NCI-H2227 treated with DMSO at 0.1 percent for 48 hours (cell line): ENCODE measurements around the gene RTEL1.

Source experiments
- DNase-seq: peaks from one replicate; lab custom pipeline; 2025; lab: John Stamatoyannopoulos, UW

Gene RTEL1

DNA sequence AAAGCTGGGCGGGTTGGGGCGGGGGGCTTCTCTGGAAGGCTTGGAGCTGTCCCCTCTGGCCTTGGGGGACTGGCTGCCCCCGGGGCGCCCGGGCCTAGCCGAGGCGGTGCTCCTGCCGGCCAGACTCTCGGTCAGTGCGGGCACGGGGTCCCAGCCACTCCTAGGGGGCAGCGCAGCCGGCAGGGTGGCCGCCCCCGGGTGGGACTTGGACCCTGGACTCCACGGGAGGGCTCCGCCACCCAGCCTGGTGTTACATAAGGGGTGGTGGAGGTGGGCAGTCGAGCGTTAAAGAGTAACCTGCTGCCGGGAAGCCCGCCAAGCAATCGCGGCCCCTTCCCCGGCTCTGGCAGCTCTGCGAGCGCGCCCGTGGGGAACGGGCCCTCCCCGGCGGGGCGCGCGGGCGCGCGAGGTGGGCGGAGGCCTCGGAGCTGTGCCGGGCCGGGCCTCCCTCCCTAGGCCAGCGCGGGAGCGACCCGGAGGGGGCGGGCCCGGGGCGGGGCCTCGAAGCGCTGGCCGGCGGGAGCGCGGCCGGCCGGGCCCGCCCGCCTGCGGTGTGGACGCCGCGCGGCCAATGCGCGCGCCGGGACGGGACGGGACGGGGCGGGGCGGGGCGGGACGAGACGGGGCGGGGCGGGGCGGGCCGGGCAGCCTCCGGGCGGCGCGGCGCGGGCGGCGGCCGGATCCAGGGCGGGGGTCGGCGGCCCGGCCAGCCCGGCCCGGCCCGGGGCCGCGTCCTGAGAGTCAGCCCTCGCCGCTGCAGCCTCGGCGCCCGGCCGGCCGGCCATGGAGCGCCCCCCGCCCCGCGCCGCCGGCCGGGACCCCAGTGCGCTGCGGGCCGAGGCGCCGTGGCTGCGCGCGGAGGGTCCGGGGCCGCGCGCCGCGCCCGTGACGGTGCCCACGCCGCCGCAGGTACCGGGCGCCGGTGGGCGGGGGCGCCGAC lies 81.3 kb downstream of the RTEL1 start, which contains the start of gene SLC2A4RG:
TSS of gene SLC2A4RG (plus strand) at position 647 of the 940 bp plus-strand sequence. CDS start at position 784, 137 bp downstream.
- DNase-seq, result peak; percentile 63

DNA sequence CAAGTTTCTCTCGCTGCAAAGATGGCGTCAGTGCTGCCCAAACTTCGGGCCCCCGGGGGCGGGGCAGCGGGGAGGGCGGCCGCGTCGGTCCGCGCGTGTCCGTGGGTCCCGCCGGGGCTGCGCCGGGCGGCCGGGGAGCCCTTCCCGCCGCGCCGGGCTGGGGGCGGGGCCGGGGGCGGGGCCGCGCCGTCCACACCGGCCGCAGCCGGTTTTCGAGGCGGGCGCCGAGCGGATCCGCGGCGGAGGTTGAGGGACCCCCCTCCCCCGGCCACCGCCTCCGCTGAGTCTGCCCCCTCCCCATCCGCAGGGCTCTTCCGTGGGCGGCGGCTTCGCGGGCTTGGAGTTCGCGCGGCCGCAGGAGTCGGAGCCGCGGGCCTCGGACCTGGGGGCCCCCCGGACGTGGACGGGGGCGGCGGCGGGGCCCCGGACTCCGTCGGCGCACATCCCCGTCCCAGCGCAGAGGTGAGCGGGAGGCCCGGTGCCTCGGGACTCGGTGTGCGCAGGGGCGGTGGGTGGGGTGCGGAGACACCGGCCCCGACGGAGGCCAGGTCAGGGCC lies 82.0 kb downstream of the RTEL1 start:
- peak; percentile 33 for DNase-seq

DNA sequence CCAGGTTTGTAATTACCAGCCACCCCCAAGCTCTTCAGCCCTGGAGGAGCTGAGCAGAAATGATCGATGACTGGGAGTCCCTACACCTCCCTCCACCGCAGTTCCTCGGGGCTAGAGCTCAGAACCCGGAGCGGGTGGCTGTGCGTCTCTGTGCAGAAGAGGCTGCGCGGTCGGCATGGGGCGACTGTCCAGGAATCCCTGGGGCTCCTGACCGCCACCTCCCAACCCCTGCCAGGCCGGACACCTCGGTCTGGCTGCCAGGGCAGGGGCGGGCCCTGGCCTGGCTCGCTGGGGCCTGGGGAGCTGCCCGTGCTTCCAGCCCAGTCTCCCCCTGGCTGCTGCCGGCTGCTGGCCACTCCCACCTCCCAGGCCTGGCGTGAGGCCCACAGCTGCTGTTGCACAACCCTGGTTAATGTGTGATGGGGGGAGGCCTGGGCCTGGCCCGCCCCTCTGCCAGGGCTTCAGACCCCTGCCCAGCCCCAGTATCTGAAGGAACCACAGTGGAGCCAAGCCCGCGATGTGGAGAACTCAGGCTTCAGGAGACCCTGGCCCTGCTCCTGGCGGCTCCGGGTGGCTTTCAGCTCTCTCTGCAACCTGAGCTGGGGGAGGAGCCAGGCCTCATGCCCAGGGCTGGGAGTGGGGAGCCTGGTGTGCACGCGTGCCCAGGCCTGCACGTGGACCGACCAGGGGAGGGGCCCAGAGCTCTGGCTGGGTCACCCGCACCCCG lies 82.7 kb downstream of the RTEL1 start:
- DNase-seq, result peak; percentile 50

DNA sequence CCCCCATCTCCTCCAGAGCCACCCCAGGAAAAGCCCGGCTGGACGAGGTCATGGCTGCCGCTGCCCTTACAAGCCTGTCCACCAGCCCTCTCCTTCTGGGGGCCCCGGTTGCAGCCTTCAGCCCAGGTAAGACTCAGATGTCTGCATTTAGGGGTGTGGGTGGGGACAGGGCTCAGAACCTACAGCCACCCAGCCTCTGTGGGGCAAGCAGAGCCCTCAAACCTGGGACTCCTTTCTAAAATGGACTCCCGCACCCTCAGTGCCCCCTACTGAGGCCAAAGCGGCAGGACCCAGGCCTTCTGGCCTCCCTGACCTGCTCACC lies 83.2 kb downstream of the RTEL1 start:
- no peak for DNase-seq

DNA sequence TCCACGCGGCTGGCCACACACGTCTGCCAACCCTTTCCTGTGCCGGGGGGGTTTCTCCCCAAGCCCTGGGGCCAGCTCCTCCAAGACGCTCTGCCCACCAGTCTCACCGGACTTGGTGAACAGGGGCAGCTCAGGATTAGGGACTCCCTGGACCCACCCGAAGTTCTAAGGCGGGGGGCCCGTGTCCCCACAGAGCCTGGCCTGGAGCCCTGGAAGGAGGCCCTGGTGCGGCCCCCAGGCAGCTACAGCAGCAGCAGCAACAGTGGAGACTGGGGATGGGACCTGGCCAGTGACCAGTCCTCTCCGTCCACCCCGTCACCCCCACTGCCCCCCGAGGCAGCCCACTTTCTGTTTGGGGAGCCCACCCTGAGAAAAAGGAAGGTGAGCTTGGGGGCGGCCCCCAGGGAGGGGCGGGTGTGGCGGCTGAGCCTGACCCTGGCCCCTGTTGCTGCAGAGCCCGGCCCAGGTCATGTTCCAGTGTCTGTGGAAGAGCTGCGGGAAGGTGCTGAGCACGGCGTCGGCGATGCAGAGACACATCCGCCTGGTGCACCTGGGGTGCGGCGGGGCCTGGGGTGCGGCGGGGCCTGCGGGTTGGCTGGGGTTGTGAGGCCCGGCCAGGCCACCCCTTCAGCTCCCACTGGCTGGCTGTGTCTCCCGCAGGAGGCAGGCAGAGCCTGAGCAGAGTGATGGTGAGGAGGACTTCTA lies 83.7 kb downstream of the RTEL1 start:
- DNase-seq, result no peak

DNA sequence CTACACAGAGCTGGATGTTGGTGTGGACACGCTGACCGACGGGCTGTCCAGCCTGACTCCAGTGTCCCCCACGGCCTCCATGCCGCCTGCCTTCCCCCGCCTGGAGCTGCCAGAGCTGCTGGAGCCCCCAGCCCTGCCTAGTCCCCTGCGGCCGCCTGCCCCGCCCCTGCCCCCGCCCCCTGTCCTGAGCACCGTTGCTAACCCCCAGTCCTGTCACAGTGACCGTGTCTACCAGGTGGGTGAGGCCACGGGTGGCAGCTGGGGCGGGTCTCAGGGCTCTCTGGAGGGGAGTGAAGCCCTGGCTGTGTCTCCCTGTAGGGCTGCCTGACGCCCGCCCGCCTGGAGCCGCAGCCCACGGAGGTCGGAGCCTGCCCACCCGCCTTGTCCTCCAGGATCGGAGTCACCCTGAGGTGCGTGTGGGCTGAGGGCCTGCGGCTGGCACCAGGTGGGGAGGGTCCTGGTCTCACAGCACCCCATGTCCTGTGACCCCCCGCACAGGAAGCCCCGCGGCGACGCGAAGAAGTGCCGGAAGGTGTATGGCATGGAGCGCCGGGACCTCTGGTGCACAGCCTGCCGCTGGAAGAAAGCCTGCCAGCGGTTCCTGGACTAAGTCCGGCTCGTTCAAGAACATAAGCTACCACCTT lies 84.4 kb downstream of the RTEL1 start:
- no peak for DNase-seq

DNA sequence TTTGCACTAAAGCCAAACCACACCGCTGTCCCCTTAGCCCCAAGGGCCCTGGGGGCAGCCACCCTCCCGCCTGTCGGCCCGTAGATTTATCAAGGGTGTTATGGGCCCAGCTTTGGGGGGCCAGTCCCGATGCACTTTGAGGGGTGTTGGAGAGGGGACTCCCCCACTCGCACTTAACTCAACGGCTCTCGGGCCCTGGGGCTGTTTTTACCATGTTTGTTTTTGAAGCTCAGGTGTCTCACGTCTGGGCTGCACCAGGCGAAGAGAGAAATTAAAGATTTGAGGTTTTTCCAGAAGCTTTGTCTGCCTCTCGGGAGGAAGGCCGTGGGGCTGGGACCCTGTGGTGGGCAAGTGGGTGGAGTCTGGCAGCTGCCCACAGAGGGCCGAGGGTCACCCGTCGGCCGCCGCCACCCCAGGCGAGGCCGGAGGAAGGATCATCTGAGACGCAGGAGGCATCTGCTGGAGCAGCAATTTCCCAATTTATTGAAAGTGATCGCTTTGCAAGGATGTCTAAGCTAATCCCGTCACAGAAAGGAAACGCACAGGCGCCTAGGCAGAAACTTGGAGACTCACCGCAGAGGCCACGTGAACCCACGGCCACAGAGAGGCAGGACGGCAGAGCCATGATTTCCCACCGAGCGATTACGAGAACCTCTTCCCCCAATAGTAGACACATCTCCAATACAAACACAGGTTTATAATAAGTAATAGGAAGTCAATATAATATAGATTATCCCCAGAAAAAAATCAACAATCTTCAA lies 85.3 kb downstream of the RTEL1 start:
- no peak for DNase-seq

DNA sequence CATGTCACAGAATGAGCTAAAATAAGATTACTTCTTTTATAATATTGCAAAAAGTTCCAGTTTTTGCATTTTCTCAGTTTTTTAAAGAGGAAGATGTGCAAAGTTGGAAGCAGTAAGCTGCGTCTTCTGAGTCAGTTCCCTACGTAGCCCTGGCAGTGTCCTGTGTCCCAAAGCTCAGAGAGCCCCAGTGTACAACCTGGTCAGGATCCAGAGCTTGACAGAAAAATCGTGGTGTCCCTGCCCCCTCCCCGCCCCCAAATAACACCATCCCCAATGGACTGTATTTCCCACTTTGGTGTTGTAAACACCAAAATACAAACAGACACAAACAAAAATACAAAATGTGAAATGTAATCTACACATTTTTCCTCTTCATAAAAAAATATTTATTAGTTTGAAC lies 86.0 kb downstream of the RTEL1 start:
- DNase-seq, result no peak

DNA sequence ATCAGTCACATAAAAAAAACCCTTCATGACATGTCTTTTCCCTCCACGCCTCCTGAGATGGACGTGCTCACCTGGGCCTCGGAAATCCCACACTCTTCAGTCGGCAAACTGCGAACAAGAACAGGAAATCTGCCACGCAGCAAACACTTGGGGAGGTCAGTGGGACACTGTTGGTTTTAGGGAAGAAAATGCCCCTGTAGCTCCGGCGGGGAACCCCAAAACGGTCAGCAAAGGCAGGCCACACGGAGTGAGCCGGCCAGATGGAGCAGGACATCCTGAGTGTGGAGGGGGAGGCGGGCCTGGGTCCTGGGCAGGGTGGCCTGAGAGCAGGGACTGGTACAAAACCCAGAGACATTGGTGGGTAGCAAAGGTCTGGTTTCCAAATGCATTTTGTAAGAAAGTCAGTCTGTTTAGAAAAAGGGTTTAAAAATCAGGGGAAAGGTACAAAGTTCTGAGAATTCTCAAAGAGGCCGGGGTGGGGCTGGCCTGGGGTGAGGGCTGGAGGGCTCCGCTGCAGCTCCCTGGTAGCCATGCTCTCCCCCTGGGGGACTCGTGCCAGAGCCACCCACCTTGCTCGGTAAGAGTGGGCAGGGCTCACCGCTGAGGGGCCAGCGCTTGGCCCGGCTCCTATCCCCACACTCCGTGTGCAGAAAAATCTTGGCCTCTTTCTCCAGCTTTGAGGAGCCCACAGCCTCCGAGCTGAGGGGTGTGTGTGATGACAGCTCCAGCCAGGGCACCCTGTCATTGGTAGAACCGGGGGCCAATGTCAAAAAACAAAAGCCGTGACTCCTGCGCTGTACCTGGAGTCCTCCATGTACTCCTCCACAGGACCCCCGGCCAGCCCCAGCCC lies 86.7 kb downstream of the RTEL1 start:
- no peak for DNase-seq

DNA sequence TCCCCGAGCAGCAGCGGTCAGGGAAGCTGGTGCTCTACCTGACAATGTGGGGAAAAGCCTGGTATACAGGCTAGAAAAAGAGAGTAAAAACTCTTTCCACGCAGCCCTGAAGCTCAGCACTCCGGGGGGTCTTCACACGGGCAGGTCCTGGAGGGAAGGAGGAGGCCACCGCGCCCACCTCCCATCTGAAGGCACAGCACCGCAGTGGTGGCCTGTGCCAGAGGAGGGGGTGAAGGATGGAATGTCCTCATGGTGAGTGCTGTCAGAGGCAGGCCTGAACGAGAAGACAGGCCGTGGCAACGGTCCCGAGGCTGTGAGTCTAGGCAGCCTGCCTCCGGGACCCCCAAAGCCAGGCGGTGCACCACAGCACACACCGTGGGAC lies 87.3 kb downstream of the RTEL1 start:
- DNase-seq, result no peak
